T follicular helper cell (primary cell): Measurements from ENCODE around the gene PUM2.
"Not testable (repeated sequence)": the region's sequence is repeated elsewhere in the genome, so short reads cannot be mapped to it uniquely, and the experiment has no call there.

Experiments used
- DNase-seq: peaks from one replicate; pipeline ENCODE4 v3.0.0-alpha.2; 2020; ENCODE audit warnings: low read depth

PUM2 gene

DNA sequence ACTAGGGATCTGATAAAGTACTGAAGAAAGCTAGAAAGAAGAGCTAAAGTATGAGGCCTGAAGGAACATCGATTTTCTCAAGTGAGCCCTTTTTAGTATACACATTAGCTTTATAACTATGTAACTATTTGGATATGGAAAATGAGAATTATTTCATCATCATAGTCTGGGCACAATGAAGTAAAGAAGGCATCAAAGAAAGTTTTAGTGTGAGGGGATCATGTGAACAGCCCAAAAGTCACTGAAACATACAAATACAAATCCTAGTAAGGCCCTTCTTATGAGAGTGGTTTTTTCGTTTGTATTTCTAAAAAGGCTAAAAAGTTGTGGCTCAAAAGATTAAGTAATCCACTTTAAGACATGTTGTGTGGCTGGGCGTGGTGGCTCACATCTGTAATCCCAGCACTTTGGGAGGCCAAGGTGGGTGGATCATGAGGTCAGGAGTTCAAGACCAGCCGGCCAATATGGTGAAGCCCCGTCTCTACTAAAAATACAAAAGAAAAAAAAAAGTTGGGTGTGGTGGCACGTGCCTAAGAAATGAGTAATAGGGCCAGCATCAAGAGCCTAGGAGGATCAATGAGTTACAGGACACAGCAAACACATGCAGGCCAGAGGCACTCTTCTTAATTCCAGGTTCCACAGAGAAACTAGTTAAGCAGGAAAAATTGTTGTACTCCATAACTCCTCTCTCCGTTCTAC is 61.9 kb downstream of the PUM2 start:
- no peak for DNase-seq

DNA sequence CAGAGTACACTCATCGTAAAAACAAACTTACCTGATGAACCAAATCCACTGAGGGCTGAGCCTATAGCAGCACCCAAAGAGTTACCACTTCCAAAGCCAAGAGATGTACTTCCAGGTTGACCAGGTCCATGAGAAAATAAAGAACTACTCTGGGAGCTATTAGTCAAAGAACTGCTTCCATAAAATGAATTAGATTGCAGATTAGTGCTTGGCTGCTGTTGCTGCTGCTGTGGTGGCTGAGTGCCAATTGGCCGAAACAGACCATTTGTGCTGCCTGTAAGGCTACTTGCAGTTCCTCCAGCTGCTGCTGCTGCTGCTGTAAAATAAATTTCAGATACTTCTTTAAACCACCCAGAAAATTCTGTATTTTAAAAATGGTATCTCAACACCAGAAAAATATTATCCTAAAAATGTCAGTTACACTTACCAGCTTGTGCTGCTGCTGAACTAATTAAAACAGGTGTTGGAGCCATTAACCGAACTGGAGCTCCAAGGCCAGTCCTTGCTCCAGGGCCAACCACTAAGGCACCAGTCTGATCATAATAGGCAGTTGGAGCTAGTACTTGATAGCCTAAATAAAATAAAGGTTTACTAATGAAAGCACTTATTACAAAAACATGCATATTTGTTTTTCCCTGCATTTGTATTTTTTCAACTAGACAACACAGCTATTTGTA is 67.6 kb downstream of the PUM2 start:
- no peak for DNase-seq

DNA sequence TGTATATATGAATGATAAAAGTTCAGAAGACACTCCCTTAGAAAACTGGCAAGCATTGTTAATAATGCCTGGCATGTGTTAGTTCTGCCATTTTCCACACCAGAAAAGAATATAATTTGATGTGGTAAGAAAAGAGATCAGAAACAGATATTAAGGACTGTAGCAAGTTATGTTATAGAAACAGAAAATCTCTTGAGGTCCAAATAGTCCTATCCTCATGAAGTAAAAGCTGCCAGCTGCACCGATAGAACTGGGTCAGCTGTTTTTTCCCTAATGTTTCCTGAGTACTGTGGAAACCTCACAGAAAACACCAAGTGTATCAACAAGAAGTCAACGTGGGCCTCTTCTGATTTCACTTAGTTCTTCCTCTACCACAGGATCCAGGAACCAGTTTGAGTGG is 68.8 kb downstream of the PUM2 start:
- no peak for DNase-seq

DNA sequence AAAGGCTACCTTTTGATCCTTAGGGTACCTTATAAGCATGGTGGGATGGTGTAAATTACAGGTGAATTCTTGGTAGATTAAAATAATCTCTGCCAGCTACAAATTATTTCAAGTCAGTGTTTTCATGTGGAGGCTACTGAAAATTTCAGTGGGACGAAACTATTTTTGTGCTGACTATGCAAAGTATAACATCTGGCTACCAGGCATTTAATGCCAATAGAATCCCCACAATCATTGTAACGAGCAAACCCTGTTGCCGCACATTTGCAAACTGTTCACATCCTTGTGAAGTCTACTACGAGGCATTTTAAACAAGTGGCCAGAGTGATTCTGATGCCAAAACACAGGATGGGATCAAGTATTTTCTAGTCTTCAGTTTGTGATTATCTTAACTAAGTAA is 77.6 kb downstream of the PUM2 start:
- no peak for DNase-seq

DNA sequence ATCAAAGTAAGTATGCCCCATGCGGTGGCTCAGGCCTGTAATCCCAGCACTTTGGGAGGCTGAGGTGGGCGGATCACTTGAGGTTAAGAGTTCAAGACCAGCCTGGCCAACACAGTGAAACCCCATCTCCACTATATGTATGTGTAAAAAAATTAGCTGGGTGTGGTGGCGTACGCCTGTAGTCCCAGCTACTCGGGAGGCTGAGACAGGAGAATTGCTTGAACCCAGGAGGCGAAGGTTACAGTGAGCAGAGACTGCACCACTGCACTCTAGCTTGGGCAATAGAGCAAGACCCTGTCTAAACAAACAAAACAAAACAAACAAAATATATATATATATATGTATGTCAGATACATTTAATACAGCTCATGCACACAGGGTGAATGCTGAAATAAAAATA is 82.3 kb downstream of the PUM2 start:
- not testable (repeated sequence) for DNase-seq

DNA sequence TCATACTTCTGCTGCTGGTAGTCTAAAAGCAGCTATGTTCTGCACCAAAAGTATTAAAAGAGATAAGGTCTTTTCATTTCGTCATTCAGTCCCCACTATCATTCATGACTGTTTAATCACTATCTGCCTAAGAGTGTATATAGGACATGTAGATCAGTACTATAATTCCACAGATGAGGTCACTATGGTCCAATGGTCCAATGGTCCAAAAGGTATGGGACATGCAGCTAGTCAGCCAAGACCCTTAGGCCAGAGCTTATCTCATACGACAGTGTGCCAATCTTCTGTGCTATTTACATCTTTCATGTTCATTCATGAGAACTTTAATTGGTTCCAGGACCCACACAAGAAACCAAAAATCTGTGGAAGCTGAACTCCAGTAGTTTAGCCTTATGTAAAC is 83.1 kb downstream of the PUM2 start:
- no peak for DNase-seq

DNA sequence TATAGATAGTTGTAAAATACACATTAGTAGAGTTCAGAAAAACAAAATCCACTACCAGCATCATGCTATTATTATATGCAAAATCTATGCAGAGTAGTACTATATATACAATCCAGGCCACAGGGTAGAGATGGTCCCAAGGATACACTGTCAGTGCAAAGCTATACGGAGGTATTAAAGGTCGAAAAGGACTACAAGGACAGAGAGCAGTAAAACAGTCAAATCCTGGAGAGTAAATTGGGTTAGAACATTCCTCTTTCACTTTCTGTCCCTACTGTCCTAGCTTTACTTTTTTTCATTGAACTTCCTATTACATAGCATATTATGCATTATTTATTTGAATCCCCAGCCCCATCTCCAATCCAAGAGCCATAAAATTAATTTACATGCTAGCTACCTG is 86.0 kb downstream of the PUM2 start:
- DNase-seq: no peak

DNA sequence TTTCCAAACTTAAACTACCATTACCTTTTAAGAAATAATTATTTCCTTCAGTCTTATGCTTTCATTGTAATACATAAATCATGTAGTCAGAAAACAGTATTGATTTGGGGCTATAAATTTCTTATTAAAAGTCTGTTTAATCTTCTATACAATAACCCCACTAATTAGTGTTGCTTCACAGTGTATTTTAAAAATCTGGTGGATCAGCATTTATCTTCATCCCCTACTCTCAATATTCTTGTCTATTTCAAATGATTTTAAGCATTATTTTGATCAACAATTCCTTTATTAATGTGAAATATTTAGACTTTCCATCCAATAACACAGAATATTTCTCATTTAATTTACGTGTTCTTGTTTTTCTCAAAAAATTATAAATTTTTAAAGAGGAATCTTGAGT is 93.2 kb downstream of the PUM2 start:
- no peak for DNase-seq

DNA sequence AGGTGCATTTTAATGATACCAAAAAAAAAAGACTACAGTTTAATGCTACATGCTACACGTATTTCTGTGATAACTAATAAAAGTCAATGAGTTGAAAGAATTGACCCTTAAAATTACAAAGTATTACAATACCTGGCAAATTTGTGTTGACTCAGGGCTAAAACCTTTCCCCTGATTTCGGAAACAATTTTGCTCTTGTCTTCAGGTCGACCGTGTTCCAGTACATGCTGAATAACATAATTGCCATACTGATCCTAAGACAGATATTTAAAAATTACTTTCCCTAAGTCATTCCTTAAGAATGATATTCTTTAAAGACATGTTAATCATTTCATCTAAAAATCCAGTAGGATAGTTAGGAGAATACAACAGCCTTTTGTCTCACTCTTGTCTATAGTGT is 95.9 kb downstream of the PUM2 start:
- no peak for DNase-seq

DNA sequence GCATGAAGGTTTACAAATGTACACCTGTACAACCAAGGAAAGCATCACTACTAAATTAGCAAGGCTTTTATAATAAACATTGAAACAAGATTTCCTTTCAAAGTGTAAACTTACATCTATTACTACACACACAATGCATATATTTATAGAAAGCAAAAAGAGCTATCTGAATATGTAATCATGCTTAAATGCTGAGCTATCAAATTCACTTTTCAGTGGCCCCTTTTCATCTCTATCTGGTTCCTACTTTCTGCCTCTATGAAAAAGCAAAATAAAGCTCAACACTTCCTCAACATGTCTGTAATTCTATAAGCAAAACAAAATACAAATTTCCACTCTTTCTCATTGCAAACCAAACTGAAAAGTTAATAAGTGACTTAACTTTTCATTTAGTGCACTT is 100.2 kb downstream of the PUM2 start:
- DNase-seq: no peak

DNA sequence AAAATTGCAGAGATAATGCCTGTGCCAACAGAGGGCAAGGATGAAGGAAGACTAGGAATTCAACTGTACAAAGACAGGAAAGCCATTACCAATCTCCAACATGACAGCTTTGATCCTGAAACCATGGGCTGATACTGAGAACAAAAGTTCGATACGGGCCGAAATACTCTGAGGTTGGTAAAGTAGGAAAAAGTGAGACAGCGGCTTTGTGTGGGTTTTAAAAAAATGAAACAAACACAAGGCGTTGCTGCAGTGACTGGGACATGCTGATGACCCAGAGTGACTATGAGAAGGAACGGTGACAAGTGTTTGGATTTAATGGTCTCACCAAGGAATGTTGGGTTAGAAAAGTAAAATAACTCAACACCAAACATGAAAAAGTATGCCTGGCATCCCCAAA is 101.5 kb downstream of the PUM2 start:
- no peak for DNase-seq

DNA sequence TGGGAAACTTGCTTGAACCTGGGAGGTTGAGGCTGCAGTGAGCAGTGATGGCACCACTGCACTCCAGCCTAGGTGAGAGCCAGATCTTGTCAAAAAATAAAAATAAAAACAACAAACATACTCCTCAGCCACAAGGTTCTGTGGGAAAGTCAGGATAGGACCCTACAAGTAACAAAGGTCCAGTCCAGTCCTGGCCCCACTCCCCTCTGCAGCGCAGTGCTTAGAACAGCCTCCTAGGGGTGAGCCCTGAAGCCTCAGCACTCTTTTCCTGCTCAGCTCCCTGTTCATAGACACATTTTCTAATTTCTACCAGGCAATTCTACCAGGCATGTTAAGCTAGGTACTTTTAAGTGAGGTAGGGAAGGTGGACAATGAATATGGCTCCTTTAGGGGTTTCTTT is 103.6 kb downstream of the PUM2 start:
- DNase-seq: no peak

DNA sequence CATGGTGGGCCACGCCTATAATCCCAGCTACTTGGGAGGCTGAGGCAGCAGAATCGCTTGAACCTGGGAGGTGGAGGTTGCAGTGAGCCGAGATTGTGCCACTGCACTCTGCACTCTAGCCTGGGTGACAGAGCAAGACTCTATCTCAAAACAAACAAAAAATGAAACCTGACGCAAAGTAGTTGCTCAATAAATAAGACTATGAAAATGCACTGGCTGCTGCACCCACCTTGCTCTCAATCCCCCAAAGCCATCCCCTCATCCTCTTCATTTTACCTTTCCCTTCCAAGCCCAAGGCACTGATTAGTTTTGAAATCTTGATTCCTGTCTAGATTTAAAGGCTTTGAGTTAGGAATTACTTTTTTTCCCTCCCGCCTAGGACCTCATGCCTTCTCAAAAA is 107.0 kb downstream of the PUM2 start:
- not testable (repeated sequence) for DNase-seq

DNA sequence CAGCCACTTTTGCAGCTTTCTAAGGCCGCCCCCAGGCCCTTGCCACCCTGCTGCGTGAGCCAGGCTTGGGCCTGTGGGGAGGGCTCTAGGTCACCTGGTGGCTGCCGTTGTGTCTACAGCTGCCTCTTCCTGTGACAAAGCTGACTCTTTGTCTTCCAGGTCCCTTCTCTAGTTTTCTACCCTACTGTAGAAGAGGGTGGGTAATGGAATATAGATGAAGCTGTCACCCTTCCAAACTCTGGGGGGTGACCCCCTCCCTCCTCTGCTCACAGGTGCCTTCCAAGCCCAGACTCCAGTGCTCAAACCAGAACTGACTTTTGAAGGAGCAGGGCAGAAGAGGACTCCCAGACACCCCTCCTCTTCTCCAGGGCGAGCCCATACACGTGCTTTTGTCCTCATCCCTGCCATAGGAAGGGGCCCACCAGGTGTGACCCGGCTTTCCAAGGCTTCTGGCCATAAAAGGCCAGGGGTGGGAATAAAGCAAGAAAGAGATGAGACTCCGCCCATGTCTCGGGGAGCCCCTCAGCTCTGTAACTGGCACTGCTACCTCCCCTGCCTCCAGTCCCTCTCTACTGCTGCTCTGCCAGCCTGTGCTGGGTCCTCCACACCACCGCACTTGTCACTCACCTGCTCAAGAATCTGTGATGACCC is 107.8 kb downstream of the PUM2 start:
- no peak for DNase-seq

DNA sequence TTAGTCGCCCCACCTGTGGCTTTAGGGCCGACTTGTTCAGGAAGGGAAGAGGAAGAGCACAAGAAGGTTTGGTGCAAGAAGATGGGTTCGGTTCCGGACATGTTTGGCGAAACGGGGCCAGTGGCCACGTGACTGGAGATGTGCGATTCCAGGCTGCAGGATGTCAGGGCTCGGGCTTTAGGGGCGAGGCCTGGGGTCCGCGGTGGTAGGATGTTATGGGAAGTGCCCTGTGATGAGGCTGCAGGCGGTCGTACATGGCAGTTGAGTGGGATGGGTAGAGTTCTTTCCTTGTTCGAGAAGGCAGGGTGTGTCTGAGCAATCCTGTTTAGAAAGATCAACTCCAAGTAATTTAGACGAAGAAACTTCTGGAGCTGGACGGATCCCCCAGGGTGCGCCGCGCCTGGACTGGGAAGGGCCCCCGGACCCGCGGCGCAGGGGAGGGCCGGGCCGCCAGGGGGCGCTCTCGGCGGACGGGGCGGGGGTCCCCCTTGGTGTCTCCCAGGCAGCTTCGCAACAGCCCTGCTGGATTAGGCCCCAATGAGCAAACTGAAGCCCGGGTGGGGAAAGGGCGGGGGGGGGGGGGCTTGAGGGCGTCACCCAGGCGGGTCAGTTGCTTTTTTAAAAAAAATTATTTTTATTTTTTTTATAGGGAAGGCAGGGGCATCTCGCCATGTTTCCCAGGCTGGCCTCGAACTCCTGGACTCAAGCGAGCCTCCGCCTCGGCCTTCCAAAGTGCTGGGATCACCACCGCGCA is 108.5 kb downstream of the PUM2 start:
- DNase-seq: no peak

DNA sequence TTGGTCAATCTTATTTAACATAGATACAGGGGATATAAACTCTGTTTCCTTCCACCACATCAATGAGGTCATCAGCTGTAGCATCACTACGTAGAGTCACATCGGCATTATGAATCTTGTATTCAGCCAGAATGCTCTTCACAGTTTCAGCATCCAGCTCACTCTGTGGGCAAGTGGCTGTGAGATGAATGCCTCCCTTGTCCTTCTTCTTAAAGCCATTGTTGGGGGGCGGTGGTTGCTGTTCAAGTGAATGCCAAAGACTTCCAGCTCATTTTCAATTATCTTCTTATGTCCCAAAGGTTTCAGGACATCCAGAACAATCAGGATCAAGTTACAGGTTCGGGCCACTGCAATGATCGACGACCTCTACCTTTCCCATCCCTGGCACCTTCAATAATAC is 110.4 kb downstream of the PUM2 start:
- DNase-seq: not testable (repeated sequence)

DNA sequence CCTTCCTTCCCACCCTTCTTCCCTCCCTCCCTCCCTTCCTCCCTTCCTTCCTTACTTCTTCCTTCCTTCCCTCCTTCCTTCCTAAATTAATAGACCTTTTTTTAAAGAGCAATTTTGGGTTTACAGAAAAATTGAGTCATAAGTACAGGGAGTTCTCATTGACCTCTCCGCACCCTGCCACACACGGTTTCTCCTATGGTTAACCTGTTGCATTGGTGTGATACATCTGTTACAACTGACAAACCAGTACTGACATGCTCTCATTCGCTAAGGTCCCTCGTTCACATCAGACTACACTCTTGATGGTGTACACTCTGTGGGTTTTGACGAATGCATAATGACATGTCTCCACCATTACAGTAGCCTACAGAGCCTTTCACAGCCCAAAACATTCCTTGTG is 114.1 kb downstream of the PUM2 start:
- DNase-seq: no peak

DNA sequence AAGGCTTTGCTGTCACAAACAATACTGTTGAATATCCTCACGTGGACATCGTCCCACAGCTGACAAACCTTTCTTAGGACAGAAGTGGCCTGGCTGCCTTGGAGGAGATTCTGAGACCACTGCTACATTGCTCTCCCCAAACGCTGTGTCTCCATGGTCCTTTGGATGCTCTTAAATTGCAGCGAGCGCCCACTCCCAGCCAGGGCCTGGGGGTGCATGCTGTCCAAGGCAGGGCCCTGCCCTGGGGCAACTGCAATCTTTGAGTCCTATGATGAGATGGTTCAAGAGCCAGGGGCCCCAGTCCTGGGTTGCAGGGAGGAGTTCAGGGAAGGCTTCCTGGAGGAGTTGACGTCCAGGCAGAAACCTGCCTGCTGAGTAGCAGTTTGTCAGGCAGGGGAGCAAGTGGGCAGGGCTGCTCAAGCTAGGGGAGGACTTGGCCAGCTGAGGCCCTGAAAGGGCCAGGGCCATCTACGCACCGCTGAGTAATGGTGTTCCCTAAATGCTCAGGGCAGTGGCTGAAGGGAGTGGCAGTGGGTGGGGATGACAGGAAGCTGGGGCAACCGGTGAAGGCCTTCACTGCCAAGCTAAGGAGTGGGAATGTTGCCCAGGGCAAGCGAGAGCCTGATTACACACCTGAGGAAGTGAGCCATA is 114.9 kb downstream of the PUM2 start:
- DNase-seq: no peak

DNA sequence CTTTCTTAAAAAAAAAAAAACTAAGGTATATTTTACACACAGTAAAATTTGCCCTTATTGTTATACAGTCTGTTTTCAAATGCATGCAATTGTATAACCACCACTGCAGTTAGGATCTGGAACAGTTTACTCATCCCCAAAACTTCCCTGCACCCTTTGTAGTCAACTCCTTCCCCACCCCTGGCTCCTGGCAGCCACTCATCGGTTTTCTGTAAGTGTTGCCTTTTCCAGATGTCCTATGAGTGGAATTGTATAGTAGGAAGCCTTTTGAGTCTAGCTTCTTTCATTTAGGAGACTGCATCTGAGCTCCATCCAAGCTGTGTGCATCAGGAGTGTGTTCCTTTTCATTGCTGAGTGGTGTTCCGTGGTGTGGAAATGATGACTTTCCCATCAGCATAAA is 116.0 kb downstream of the PUM2 start:
- not testable (repeated sequence) for DNase-seq

DNA sequence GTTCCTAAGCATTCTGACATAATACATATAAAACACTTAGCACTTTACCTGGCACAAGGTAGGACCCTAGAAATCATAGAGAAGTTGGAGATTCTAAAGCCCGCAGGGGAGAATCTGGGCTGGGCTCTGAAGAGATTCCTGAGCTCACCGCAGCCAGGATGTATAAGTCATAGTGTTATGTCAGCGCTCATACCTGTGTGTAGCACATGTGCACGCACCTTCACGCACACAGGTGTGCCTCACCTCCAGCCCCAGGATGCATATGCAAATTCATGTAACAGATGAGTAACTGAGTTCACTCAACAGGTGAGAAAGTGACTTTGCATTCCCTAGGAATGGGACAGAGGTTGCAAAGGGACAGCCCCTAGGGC is 117.8 kb downstream of the PUM2 start:
- no peak for DNase-seq

DNA sequence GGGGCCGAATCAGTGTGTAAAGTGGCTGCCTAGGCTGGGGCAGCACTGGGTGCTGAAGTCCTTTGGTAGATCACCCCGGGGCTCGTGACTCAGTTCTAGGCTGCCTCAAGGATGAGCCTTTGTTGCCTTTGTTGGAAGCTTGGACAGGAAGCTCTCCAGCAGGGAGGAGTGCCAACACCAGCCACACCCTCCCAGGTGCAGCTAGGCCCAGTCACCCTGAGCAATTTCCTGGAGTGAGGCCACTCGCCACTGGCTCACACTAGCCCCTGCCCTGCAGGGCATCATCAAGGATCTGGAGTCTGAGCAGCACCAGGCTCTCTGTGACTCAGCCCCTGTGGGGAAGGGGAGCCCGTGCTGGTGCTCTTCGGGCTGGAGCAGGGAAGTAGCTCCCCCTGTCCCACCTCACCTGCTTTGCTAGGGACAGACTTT is 119.0 kb downstream of the PUM2 start:
- DNase-seq: no peak

DNA sequence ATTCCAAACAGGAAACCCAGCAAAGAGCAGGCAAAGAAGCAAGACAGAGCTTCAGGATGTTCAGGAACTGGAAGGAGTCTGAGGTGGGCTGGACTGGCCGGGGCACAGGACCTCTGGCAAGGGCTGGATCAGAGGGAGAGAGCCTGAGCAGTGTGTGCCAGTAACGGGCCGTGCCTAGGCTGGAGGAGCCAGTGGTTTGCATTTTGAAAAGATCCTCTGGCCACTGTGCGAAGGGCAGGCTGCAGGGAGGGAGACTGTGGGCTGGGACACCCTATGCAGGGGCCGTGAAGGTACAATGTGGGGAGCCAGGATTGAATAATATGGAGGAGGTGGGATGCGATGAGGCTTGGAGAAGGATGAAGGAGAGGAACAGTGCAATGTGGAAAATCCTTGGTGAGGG is 119.5 kb downstream of the PUM2 start:
- no peak for DNase-seq
